ENCODE results near the gene CHRNA7.

DNA sequence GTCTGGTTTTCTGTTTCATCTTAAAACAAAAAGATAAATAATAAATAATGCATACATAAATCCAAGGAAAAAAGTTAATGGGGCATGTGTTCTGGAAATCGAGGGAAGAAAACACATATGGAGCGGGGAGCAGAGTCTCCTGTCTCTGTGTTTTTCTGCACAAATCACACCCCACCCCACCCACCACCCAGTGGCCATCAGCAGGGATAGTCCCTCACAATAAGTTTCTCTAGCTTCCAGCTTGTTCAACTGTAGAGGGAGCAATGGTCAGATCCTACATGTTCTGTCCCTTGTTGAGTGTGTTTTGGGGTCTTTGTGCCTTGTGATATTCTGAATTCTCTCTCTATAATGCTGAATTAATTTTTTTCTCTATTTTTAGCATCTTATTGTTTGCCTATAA, 26.8 kb upstream of the CHRNA7 start:
- TF ChIP-seq, protein P1, sequence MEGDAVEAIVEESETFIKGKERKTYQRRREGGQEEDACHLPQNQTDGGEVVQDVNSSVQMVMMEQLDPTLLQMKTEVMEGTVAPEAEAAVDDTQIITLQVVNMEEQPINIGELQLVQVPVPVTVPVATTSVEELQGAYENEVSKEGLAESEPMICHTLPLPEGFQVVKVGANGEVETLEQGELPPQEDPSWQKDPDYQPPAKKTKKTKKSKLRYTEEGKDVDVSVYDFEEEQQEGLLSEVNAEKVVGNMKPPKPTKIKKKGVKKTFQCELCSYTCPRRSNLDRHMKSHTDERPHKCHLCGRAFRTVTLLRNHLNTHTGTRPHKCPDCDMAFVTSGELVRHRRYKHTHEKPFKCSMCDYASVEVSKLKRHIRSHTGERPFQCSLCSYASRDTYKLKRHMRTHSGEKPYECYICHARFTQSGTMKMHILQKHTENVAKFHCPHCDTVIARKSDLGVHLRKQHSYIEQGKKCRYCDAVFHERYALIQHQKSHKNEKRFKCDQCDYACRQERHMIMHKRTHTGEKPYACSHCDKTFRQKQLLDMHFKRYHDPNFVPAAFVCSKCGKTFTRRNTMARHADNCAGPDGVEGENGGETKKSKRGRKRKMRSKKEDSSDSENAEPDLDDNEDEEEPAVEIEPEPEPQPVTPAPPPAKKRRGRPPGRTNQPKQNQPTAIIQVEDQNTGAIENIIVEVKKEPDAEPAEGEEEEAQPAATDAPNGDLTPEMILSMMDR (IDR thresholded peaks at IDR 0.05): no peak
- TF ChIP-seq POLR2A (IDR thresholded peaks at IDR 0.05): no peak

All from right lobe of liver (tissue), 4 donors.